MCF 10A (cell line): ENCODE results near the gene SLC27A2. TPM values are rescaled to one million over a fixed set of nuclear protein-coding genes. Genes with fewer than 3 reads are reported as not detected.

Experiments used
- BruUV-seq: library from RNA; stranded (reverse); fragments of 400-500 nt; replicated peaks from 2 replicates; lab custom pipeline; 2021; lab: Mats Ljungman, UMichigan
- CTCF ChIA-PET: fragments of 300-600 bp; sonication (Branson Sonifier 250); formaldehyde crosslinking; extraction: SDS; loops from one replicate; lab custom pipeline; 2021; ENCODE audit warnings: antibody characterized with exemption, inconsistent platforms; lab: Yijun Ruan, JAX
- POLR2A ChIA-PET: fragments of 300-600, 350-650 bp; sonication (Branson Sonifier 250); formaldehyde crosslinking; extraction: SDS; loops from one replicate; lab custom pipeline; 2020; ENCODE audit warnings: antibody characterized with exemption, inconsistent platforms; lab: Yijun Ruan, JAX
- DNase-seq: peaks from one replicate; pipeline ENCODE4 v3.0.0-alpha.2; 2018; ENCODE audit not compliant: unreplicated experiment
- H3K27ac Mint-ChIP-seq: one replicate; pipeline ENCODE4 v1.8.0; 2022; ENCODE audit warnings: mild to moderate bottlenecking, low read depth, mixed read lengths; ENCODE audit not compliant: unreplicated experiment
- H3K27me3 Mint-ChIP-seq: one replicate; pipeline ENCODE4 v1.8.0; 2022; ENCODE audit warnings: mixed read lengths; ENCODE audit not compliant: insufficient read depth, unreplicated experiment
- H3K36me3 Mint-ChIP-seq: one replicate; pipeline ENCODE4 v1.8.0; 2022; ENCODE audit warnings: mild to moderate bottlenecking, moderate library complexity, mixed read lengths; ENCODE audit not compliant: insufficient read depth, unreplicated experiment
- H3K4me1 Mint-ChIP-seq: one replicate; pipeline ENCODE4 v1.8.0; 2022; ENCODE audit warnings: mixed read lengths; ENCODE audit not compliant: insufficient read depth, unreplicated experiment
- H3K4me3 Mint-ChIP-seq: one replicate; pipeline ENCODE4 v1.8.0; 2022; ENCODE audit warnings: mild to moderate bottlenecking, moderate library complexity, mixed read lengths; ENCODE audit not compliant: unreplicated experiment
- H3K9me3 Mint-ChIP-seq: one replicate; pipeline ENCODE4 v1.8.0; 2022; ENCODE audit warnings: mixed read lengths; ENCODE audit not compliant: unreplicated experiment
- intact Hi-C: fragments of 100-400 bp; cut with micrococcal nuclease; formaldehyde crosslinking; loops from 2 replicates; pipeline ENCODE4 v1.14.1; 2022
- total RNA-seq: library from RNA; stranded (reverse); gene quantifications from 2 replicates; pipeline ENCODE4 v1.2.3, GENCODE V29; 2022
- TF ChIP-seq, protein P1 (sequence below): fragments of 200-600 bp; IDR thresholded peaks from one replicate; pipeline ENCODE4 v1.8.0; 2022; ENCODE audit warnings: antibody characterized with exemption, mild to moderate bottlenecking; ENCODE audit not compliant: unreplicated experiment

Gene SLC27A2
- total RNA-seq, 1 experiment from 2014 or later = 0.84 TPM

DNA sequence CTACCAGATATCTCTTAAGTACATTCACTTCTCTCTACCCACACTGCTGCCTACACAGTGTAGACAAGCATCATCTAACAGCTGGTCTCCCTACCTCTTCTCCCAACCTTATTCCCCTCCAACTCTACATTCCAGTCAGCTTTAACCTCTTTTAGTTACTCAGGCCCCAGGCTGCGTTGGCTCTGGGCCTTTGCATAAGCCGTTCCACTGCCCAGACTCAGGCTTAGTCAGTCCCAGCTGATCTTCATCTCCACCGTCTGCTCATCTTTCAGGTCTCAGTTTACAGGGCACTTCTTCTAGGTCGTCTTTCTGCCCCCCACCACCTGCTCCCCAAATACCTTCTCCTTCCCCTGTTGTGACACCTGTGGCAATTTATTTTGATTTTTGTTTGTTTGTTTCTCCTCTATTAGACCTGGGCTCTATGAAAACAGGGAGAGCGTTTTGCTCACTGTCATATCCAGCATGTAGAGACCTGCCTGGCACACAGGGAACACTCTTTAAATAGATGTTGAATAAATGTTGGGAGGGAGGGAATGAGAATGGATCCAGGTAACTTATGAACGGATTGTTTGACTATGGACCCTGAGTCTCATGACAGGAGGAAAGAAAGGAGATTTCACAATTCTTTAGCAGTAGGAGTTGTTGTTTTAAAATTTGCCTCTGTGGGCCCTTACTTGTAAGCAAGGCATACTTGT is 11.1 kb downstream of the SLC27A2 start:
- peak; percentile 73 for DNase-seq
- intact Hi-C loops = no loop called here
- no peaks in the 10 kb centered on the region for H3K9me3 Mint-ChIP-seq
- ChIA-PET POLR2A (interaction anchor here (0.7 to 2.1 kb wide), 7 partner anchors 13 to 1357 kb away, joined by 3 to 8 read pairs (median 3); no protein-coding TSS in a partner anchor), CTCF (interaction anchor here (1.5 to 2.3 kb wide), 3 partner anchors 10 to 123 kb away, joined by 4 to 9 read pairs (median 5); no protein-coding TSS in a partner anchor)
- BruUV-seq = no TSS peak
- peaks cover 9% of the 10 kb centered on the region for H3K4me1 Mint-ChIP-seq
- no peaks in the 10 kb centered on the region for H3K27me3 Mint-ChIP-seq
- H3K27ac Mint-ChIP-seq = peak overlapping the region; percentile 72
- TF ChIP-seq, protein P1, sequence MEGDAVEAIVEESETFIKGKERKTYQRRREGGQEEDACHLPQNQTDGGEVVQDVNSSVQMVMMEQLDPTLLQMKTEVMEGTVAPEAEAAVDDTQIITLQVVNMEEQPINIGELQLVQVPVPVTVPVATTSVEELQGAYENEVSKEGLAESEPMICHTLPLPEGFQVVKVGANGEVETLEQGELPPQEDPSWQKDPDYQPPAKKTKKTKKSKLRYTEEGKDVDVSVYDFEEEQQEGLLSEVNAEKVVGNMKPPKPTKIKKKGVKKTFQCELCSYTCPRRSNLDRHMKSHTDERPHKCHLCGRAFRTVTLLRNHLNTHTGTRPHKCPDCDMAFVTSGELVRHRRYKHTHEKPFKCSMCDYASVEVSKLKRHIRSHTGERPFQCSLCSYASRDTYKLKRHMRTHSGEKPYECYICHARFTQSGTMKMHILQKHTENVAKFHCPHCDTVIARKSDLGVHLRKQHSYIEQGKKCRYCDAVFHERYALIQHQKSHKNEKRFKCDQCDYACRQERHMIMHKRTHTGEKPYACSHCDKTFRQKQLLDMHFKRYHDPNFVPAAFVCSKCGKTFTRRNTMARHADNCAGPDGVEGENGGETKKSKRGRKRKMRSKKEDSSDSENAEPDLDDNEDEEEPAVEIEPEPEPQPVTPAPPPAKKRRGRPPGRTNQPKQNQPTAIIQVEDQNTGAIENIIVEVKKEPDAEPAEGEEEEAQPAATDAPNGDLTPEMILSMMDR = no peak
- H3K4me3 Mint-ChIP-seq = no peak overlapping the region
- no peaks in the 10 kb centered on the region for H3K36me3 Mint-ChIP-seq

GRCh38 chr15:50202003-50202402 is 20.0 kb downstream of the SLC27A2 start:
- no peak for DNase-seq
- Mint-ChIP-seq H3K4me1 (no peaks in the 10 kb centered on the region), H3K9me3 (no peaks in the 10 kb centered on the region), H3K4me3 (no peak overlapping the region), H3K27me3 (no peaks in the 10 kb centered on the region), H3K36me3 (no peaks in the 10 kb centered on the region), H3K27ac (no peak overlapping the region)
- TF ChIP-seq, protein P1 = no peak
- no TSS peak for BruUV-seq
- intact Hi-C loops = no loop called here
- ChIA-PET CTCF (no interaction called here), POLR2A (no interaction called here)

- no TSS peak for BruUV-seq
- Mint-ChIP-seq H3K27ac (no peak overlapping the region), H3K4me3 (no peak overlapping the region), H3K27me3 (no peaks in the 10 kb centered on the region), H3K9me3 (no peaks in the 10 kb centered on the region), H3K4me1 (peaks cover 14% of the 10 kb centered on the region), H3K36me3 (no peaks in the 10 kb centered on the region)
- ChIA-PET POLR2A (no interaction called here), CTCF (no interaction called here)
- intact Hi-C loops = no loop called here
- DNase-seq = no peak
- TF ChIP-seq, protein P1 = no peak
These were observed 24.0 kb downstream of the SLC27A2 start for GRCh38 chr15:50206020-50206419.

DNA sequence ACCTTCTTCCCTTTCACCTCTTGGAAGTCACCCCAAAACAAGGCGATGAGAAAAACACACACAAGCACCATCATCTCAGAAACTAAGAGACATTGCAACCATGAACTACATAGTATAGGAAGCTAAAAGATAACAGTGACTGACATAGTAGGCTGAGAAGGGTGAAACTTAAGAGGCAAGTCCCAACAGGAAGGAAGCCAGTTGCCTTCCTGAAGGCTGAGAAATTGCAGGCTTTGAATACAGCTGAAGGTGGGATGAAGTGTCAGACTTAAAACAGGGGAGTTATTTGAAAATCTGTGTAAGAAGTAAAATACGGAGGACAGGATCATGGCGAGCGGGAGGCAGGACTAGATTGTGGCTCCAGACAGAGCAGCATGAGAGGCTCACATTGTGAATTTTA is 27.8 kb downstream of the SLC27A2 start:
- ChIA-PET CTCF (interaction anchor here (0.7 to 1.7 kb wide), 3 partner anchors 11 to 62 kb away, joined by 3 to 5 read pairs (median 3); no protein-coding TSS in a partner anchor), POLR2A (interaction anchor here (0.7 to 1.5 kb wide), 4 partner anchors 27 to 1861 kb away, joined by 3 to 5 read pairs (median 4); no protein-coding TSS in a partner anchor)
- Mint-ChIP-seq H3K27me3 (no peaks in the 10 kb centered on the region), H3K4me1 (peaks cover 14% of the 10 kb centered on the region), H3K36me3 (no peaks in the 10 kb centered on the region), H3K27ac (peak overlapping the region; percentile 49), H3K4me3 (no peak overlapping the region), H3K9me3 (peaks cover 13% of the 10 kb centered on the region)
- no TSS peak for BruUV-seq
- peak; percentile 35 for DNase-seq
- TF ChIP-seq, protein P1 = no peak
- intact Hi-C loops = no loop called here
